ENCODE data around the gene CABP7. TPM values are rescaled to one million over a fixed set of nuclear protein-coding genes. Genes with fewer than 3 reads are reported as not detected.

Gene CABP7
- total and polyA plus RNA-seq, 2 experiments from 2014 or later = 0.06 to 0.24 TPM

DNA sequence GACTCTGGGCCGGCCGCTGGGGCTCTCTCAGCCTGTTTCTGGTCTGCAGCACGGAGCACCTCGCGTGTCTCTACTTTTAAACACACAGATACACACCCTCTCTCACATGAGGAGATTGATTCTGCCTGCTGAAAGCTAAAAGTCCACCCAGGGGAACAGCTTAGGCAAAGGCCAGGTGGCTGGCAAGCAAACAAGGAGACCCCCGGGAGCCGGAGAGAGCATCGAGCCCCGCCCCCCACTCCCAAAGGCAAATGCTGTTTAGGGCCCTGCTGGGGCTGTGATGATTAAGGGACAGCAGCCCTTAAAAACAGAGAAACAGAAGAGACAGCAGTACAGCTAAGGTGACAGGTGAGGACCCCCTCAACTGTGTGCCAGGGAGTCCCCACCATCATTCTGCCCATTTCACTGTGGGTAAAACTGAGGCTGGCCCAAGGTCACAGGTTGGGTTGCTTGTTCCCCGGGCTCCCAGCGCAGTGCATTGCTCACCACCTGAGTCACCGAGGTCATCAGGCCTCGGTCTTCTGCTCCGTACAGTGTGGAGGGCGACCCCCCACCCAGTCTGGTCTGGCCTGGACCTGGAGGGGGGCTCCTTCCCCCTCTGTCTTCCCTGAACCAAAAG, 6.8 kb downstream of the CABP7 start:
- Histone ChIP-seq H3K4me2 (no peak overlapping the region), H3K79me2 (replicated peaks; ENCODE audit: insufficient read depth) (no peaks in the 10 kb centered on the region), H3K27ac (ENCODE audit: low read depth) (no peak overlapping the region), H2AFZ (no peak overlapping the region), H3K9me2 (ENCODE audit: insufficient read depth) (no peaks in the 10 kb centered on the region), H3K4me1 (ENCODE audit: insufficient read depth) (no peaks in the 10 kb centered on the region; the same call in 1 of the 2 replicates), H3K27me3 (ENCODE audit: insufficient read depth) (peaks cover 10% of the 10 kb centered on the region), H3K36me3 (ENCODE audit: insufficient read depth) (no peaks in the 10 kb centered on the region), H3F3A (replicated peaks; ENCODE audit: low read depth) (no peaks in the 10 kb centered on the region; the same call in 1 of the 2 replicates), H3K4me3 (no peak overlapping the region), H4K20me1 (replicated peaks; ENCODE audit: insufficient read depth) (no peaks in the 10 kb centered on the region)
- no peak overlapping the region for H3K4me3 Mint-ChIP-seq
- no peaks in the 10 kb centered on the region for H3K36me3 Mint-ChIP-seq (ENCODE audit: low read depth)
- H3K27ac Mint-ChIP-seq = no peak overlapping the region
- DNase-seq (ENCODE audit: low spot score) (no peak), ATAC-seq (no peak)
- TF ChIP-seq, protein P1, sequence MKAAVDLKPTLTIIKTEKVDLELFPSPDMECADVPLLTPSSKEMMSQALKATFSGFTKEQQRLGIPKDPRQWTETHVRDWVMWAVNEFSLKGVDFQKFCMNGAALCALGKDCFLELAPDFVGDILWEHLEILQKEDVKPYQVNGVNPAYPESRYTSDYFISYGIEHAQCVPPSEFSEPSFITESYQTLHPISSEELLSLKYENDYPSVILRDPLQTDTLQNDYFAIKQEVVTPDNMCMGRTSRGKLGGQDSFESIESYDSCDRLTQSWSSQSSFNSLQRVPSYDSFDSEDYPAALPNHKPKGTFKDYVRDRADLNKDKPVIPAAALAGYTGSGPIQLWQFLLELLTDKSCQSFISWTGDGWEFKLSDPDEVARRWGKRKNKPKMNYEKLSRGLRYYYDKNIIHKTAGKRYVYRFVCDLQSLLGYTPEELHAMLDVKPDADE (IDR thresholded peaks at IDR 0.05) = no peak
- peaks cover 5% of the 10 kb centered on the region; the same call in 2 of the 3 replicates for H3K4me1 Mint-ChIP-seq
- H3K9me3 Mint-ChIP-seq = no peaks in the 10 kb centered on the region
- H3K27me3 Mint-ChIP-seq (ENCODE audit: insufficient read depth, low read depth, poor library complexity) = peaks cover 13% of the 10 kb centered on the region

DNA sequence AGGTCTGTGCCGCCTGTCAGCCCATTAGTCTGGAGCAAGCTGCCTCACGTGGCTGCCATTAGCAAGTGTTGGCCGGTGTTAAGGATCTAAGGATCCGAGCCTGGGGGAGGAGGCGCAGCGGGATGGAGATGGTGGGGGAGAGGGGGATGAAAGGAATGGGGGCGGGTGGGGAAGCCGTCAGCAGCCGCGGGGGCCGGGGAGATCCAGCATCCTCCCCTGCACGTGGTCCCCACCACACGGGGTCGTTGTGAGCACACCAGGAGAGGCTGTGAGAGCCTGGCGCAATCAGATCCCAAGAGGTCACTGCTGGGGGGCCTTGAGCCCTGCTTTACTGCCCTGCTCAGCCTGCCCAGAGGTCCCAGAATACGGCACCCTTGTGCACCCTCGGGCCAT, 7.3 kb downstream of the CABP7 start:
- Mint-ChIP-seq H3K4me1 (peaks cover 5% of the 10 kb centered on the region; the same call in 1 of the 3 replicates), H3K4me3 (no peak overlapping the region), H3K27ac (no peak overlapping the region), H3K27me3 (ENCODE audit: insufficient read depth, low read depth, poor library complexity) (peaks cover 9% of the 10 kb centered on the region), H3K36me3 (ENCODE audit: low read depth) (no peaks in the 10 kb centered on the region), H3K9me3 (no peaks in the 10 kb centered on the region)
- Histone ChIP-seq H3K4me2 (no peak overlapping the region), H4K20me1 (replicated peaks; ENCODE audit: insufficient read depth) (no peaks in the 10 kb centered on the region), H3K36me3 (ENCODE audit: insufficient read depth) (no peaks in the 10 kb centered on the region), H3K4me3 (no peak overlapping the region), H3K27ac (ENCODE audit: low read depth) (no peak overlapping the region), H3K9me2 (ENCODE audit: insufficient read depth) (no peaks in the 10 kb centered on the region), H3K79me2 (replicated peaks; ENCODE audit: insufficient read depth) (no peaks in the 10 kb centered on the region), H3K4me1 (ENCODE audit: insufficient read depth) (no peaks in the 10 kb centered on the region; the same call in 1 of the 2 replicates), H3K27me3 (ENCODE audit: insufficient read depth) (peaks cover 5% of the 10 kb centered on the region), H3F3A (replicated peaks; ENCODE audit: low read depth) (no peaks in the 10 kb centered on the region; the same call in 1 of the 2 replicates), H2AFZ (no peak overlapping the region)
- ATAC-seq (peak; percentile 83), DNase-seq (ENCODE audit: low spot score) (peak; percentile 81)
- no peak for TF ChIP-seq POLR2AphosphoS5 (IDR thresholded peaks at IDR 0.05; ENCODE audit: low read depth)
- peak; percentile 17 to 79 for TF ChIP-seq CTCF (conservative IDR thresholded peaks at IDR 0.05; ENCODE audit: low read depth in 2 of 2)
- TF ChIP-seq ZNF114 (CRISPR knock-in tag; IDR thresholded peaks at IDR 0.05) = no peak
- no peak for TF ChIP-seq EZH2 (IDR thresholded peaks at IDR 0.05; ENCODE audit: low read depth, unreplicated experiment)
- TF ChIP-seq NANOG (IDR thresholded peaks at IDR 0.05; ENCODE audit: borderline replicate concordance) = no peak

DNA sequence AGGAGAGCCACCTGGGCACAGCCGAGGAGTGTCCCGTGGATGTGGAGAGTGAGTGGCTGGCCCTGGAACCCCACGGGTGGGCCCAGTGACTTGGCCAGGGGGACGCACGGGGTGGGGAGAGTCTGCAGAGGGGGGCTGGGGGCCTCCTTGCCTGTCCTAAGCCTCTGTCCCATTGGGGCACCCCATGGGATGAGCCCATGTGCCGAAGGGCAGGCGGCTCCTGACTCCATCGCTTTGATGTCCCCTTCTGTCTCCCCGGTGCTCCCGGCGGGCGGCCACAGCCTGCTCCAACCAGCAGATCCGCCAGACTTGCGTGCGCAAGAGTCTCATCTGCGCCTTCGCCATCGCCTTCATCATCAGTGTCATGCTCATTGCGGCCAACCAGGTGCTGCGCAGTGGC, 9.4 kb downstream of the CABP7 start:
- ATAC-seq = no peak
- no peaks in the 10 kb centered on the region for H3K36me3 Mint-ChIP-seq (ENCODE audit: low read depth)
- H3K9me3 Mint-ChIP-seq = no peaks in the 10 kb centered on the region
- no peaks in the 10 kb centered on the region for H3K9me2 ChIP-seq (ENCODE audit: insufficient read depth)
- no peaks in the 10 kb centered on the region for H3K27me3 ChIP-seq (ENCODE audit: insufficient read depth)
- H3K4me2 ChIP-seq = no peak overlapping the region
- no peaks in the 10 kb centered on the region; the same call in 1 of the 2 replicates for H3F3A ChIP-seq (replicated peaks; ENCODE audit: low read depth)
- no peak overlapping the region for H3K27ac ChIP-seq (ENCODE audit: low read depth)
- peaks cover 8% of the 10 kb centered on the region for H3K4me1 Mint-ChIP-seq
- no peak overlapping the region; the same call in 1 of the 2 replicates for H3K27ac Mint-ChIP-seq
- DNase-seq (ENCODE audit: low spot score) = no peak
- no peak overlapping the region for H2AFZ ChIP-seq
- no peaks in the 10 kb centered on the region for H3K79me2 ChIP-seq (replicated peaks; ENCODE audit: insufficient read depth)
- peaks cover 4% of the 10 kb centered on the region for H3K27me3 Mint-ChIP-seq (ENCODE audit: insufficient read depth, low read depth, poor library complexity)
- H3K36me3 ChIP-seq (ENCODE audit: insufficient read depth) = no peaks in the 10 kb centered on the region
- no peak overlapping the region for H3K4me3 ChIP-seq
- no peaks in the 10 kb centered on the region for H4K20me1 ChIP-seq (replicated peaks; ENCODE audit: insufficient read depth)
- H3K4me1 ChIP-seq (ENCODE audit: insufficient read depth) = no peaks in the 10 kb centered on the region
- TF ChIP-seq POLR2AphosphoS5 (IDR thresholded peaks at IDR 0.05; ENCODE audit: low read depth) = no peak
- no peak for TF ChIP-seq STAT1 (IDR thresholded peaks at IDR 0.05; ENCODE audit: unreplicated experiment)
- TF ChIP-seq CREB1 (CRISPR knock-in tag; IDR thresholded peaks at IDR 0.05; ENCODE audit: low read depth) = no peak
- no peak for TF ChIP-seq ZNF114 (CRISPR knock-in tag; IDR thresholded peaks at IDR 0.05)
- TF ChIP-seq NANOG (IDR thresholded peaks at IDR 0.05; ENCODE audit: borderline replicate concordance) = no peak
- no peak for TF ChIP-seq EZH2 (IDR thresholded peaks at IDR 0.05; ENCODE audit: low read depth, unreplicated experiment)
- TF ChIP-seq JUNB (IDR thresholded peaks at IDR 0.05; ENCODE audit: unreplicated experiment) = no peak
- TF ChIP-seq CTCF (conservative IDR thresholded peaks at IDR 0.05; ENCODE audit: low read depth in 2 of 2) = no peak
- H3K4me3 Mint-ChIP-seq = no peak overlapping the region
